NCI-H526 treated with DMSO at 0.1 percent for 48 hours (cell line): ENCODE measurements around the gene L1TD1.
"Not testable (repeated sequence)": the region's sequence is repeated elsewhere in the genome, so short reads cannot be mapped to it uniquely, and the experiment has no call there.

Source experiments
- DNase-seq: peaks from one replicate; lab custom pipeline; 2025; lab: John Stamatoyannopoulos, UW

The L1TD1 gene

GRCh38 chr1:62194651-62195544, at the start of gene L1TD1:
L1TD1 (plus strand) TSS chr1:62194849; CDS start chr1:62206629, 11,780 bp downstream.
- DNase-seq: no peak

DNA sequence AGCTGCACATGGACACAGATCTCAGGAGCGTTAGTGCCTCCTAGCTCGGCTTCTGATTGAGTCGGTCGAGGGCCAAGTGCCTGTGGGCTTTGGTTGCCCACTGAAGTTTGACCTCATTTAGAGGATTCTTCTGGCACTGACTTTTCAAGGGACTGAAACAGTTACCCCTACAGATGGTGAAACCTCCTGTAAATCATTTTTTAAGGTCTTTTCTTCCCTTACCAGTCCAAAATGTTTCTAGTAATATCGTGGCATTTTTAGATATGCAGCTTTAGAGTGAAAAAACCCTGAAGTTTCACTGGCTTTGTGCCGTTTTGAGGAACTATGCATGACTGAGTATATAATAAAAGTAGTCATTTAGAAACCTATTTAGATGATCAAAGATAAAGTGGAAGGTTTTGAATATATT, 34.7 kb upstream of the L1TD1 start:
- DNase-seq: no peak

GRCh38 chr1:62161711-62162110, 32.9 kb upstream of the L1TD1 start:
- no peak for DNase-seq

DNA sequence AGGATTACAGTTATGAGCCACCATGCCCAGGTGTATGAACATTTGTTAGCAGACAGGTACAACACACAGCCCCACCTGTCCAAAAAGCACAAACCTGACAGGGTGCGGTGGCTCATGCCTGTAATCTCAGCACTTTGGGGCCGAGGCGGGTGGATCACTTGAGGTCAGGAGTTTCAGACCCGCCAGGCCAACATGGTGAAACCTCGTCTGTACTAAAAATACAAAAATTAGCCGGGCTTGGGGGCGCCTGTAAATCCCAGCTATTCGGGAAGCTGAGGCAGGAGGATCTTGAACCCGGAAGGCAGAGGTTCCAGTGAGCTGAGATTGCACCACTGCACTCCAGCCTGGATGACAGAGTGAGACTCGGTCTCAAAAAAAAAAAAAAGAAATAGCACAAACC, 24.3 kb upstream of the L1TD1 start:
- DNase-seq: not testable (repeated sequence)

DNA sequence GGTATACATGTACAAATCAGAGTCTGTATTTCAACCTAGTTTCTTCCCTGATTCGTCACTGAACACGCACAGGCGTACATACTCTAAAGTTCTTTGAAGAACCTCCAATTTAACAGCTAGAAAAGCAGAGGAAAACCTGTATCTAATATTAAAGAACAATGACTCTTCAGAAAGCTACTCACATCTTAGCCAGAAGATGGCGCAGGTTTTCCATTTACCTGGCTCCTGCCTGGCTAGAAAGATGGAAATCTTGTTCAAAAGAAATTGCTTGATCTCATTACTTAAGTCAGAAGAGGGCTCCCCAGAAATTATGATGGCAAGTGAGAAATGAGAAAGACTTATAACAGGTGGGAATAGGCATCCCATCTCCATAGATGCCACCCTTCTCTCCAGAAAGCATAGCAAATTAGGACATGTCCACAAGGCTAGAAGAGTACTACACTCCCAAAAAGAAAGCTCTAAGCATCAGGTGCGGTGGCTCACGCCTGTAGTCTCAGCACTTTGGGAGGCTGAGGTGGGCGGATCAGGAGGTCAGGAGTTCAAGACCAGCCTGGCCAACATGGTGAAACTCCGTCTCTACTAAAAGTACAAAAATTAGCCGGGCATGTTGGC, 19.0 kb upstream of the L1TD1 start:
- DNase-seq: peak; percentile 21

DNA sequence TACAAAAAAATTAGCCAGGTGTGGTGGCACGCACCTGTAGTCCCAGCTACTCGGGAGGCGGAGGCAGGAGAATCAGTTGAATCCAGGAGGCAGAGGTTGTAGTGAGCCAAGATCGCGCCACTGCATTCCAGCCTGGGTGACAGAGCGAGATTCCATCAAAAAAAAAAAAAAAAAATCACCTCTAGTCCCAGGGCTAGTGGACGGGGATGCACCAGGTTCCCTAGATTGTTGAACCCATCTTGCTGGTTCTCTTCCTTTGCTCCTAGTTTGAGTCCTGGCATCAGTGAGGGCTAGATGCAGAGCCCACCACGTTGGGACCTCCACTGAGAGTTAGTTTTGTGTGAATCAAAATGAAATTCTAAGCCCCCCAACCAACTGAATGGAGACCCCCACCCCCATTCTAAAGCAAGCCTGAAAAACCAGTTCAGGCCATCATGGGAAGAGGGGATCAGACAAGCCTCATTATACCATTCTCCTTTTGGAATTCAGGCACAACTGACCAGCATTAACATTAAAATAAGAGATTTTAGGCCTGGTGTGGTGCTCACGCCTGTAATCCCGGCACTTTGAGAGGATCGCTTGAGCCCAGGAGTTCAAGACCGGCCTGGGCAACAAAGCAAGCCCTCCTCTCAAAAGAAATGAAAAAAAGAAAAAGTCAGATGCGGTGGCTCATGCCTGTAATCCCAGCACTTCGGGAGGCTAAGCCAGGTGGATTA, 17.9 kb upstream of the L1TD1 start:
- DNase-seq: no peak

DNA sequence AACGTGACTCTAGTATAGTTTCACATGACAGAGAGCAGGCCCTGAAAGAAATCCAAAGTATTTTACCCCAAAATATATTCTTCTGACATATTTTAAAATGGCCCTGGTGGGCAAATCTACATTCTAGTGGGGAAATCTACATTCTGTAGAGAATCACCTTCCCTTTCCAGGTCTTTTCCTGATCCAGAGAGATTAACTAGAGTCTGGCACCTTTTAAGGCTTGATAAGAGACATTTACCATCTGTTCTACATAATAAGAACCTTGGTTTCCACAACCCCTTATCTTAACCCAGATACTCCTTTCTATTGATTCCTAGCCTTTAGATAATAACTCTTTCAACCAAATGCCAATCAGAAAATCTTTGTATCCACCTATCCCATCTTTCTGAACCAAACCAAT, 17.0 kb upstream of the L1TD1 start:
- no peak for DNase-seq

- DNase-seq: no peak
Observed at GRCh38 chr1:62178372-62178771, 16.3 kb upstream of the L1TD1 start.

DNA sequence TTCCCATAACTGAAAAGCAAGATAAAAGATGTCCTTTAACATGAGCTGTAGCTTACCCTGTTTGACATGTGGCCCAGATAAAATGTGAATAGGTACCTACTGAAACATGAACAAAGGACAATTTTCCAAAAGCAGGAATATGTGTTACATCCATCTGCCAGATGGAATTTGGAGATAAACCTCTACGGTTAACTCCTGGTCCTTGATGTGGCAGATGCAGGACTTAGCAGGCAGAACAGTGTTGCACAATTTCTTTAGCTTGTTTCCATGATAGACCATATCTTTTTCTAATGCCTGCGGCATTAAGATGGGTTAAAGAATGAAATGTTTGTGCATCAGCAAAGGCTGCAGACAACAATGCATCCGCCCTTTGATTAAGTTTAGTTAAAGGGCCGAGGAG, 14.6 kb upstream of the L1TD1 start:
- not testable (repeated sequence) for DNase-seq

- no peak for DNase-seq
Observed at GRCh38 chr1:62180639-62181038, 14.0 kb upstream of the L1TD1 start.

- DNase-seq: no peak
Observed at GRCh38 chr1:62181532-62181931, 13.1 kb upstream of the L1TD1 start.

DNA sequence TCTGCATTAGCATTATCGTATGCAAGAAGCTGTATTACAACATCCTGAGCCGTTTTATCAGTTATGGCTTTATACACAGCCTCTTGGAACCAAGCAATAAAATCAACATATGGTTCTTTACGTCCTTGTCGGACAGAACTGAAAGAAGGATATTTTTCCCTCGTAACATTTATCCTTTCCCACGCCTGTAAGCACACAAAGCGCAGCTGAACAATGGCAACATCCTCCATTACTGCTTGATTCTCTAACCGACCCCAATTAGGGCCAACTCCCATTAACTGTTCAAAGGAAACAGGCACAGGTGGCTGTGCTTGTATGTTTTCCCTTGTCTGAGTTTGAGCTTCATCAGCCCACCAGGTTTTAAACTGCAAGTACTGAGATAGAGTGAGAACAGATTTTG, 12.5 kb upstream of the L1TD1 start:
- DNase-seq: not testable (repeated sequence)

DNA sequence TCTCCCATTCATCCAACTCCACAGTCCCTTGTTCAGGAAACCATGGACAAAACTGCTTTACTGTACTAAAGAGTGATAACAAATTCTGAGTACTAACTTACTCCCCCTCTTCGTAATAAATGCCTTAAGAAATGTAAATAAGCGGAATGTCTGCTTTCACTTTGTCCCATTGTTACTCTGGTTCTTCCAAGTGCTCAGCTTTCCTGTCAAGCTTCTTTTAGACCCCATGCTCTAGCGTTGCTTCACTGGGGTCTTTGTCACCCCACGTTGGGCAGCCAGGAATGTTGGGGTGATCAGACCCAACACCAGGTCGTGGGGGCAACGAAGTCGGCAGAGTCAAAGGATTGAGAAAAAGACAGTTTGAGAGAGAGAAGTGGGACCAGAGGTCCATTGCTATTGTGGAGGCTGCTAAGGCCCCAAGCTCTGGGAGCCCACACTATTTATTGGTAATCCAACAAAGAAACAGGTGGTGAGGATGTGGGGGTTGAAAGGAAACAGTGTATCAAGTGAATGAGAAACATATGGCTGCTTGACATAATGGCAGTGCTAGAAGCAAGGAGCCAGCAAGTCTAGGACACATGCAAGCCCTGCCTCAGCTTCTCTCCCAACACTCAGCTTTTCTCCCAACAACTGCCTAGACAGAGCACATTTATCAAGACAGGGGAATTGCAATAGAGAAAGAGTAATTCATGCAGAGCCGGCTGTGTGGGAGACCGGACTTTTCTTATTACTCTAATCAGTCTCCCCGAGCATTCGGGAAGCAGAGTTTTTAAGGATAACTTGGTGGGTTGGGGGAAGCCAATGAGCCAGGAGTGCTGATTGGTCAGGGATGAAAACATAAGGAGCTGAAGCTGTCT, 11.3 kb upstream of the L1TD1 start:
- DNase-seq: not testable (repeated sequence)

DNA sequence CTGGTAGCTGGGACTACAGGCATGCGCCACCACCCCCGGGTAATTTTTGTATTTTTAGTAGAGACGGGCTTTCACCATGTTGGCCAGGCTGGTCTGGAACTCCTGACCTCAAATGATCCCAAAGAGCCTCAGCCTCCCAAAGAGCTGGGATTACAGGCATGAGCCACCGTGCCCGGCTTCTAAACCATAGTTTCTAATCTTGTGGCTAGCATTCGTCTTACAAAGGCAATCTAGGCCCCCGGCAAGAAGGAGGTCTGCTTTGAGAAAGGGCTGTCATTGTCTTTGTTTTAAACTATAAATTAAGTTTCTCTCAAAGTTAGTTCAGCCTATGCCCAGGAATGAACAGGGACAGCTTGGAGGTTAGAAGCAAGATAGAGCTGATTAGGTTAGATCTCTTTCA, 10.3 kb upstream of the L1TD1 start:
- DNase-seq: no peak

GRCh38 chr1:62185233-62185632, 9.4 kb upstream of the L1TD1 start:
- DNase-seq: not testable (repeated sequence)

GRCh38 chr1:62185677-62186076, 9.0 kb upstream of the L1TD1 start:
- DNase-seq: no peak

GRCh38 chr1:62187548-62187947, 7.1 kb upstream of the L1TD1 start:
- DNase-seq: no peak

DNA sequence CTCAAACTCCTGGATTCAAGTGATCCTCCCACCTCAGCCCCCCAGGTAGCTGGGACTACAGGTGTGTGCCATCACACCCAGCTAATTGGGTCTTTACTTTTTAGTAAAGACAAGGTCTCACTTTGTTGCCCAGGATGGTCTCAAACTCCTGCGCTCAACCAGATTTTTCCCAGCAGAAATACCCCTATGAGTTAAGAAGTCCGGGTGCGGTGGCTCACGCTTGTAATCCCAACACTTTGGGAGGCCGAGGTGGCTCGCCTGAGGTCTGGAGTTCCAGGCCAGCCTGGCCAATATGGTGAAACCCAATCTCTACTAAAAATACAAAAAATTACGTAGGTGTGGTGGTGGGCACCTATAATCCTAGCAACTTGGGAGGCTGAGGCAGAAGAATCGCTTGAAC, 6.5 kb upstream of the L1TD1 start:
- no peak for DNase-seq

GRCh38 chr1:62196086-62196690, 1.5 kb downstream of the L1TD1 start:
- DNase-seq: no peak

DNA sequence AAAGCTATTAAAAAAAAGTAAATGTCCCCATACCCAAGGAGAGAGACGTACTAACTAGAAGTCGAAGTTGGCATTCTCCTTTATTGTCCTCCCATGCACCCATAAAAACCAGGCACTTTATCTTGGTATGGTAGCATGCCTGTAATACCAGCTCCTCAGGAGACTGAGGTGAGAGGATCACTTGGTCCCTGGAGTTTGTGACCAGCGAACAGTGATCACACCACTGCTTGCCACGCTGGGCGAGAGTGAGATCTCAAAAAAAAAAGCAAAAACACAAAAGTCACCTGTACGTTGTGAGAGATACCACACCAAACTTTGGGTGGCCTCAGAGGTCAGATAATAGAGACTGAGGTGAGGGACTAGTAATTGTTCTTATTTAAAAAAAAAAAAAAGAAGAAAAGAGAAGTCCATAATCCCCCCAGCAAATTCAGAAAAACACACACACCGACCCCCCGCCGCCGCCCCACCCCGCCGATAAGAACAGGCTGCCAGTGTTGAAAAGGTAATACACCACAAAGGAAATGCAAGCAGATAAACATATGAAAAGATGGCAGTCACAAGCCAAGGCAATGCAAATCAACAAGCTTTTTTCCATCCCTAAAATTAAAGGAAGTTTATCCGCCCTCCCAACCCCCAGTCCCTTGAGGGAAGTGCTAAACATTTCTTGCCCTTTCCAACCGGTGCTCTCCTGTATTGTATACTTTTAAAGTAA, 3.6 kb downstream of the L1TD1 start:
- no peak for DNase-seq

DNA sequence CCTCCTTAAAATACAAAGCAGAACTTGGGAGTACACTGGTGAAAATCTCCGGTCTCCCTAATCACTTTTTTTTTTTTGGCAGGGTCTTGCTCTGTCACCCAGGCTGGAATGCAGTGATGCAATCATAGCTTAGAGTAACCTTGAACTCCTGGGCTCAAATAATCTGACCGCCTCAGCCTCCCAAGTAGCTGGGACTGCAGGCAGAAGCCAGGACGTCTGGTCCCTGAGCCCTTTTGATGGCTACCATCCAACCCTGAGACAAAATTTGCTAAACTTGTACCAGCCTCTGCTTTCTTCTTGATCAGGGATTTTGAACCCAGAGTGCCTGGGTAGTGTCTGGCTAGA, 4.1 kb downstream of the L1TD1 start:
- no peak for DNase-seq
